ENCODE measurements around the gene PTPRR. TPM values are rescaled to one million over a fixed set of nuclear protein-coding genes. Genes with fewer than 3 reads are reported as not detected.
"Not testable (repeated sequence)": the region's sequence is repeated elsewhere in the genome, so short reads cannot be mapped to it uniquely, and the experiment has no call there.

Gene PTPRR
- total RNA-seq, 1 experiment from 2014 or later = 41.5 TPM

- no peak for DNase-seq (ENCODE audit: low spot score)
Measured at GRCh38 chr12:70747445-70748260, 172.9 kb downstream of the PTPRR start.

GRCh38 chr12:70745048-70745447, 175.5 kb downstream of the PTPRR start:
- DNase-seq (ENCODE audit: low spot score) = no peak

- peak; percentile 41 for DNase-seq (ENCODE audit: low spot score)
Measured at GRCh38 chr12:70744178-70744577, 176.4 kb downstream of the PTPRR start.

GRCh38 chr12:70741256-70741655, 179.3 kb downstream of the PTPRR start:
- DNase-seq (ENCODE audit: low spot score) = no peak

- DNase-seq (ENCODE audit: low spot score) = no peak
Measured at GRCh38 chr12:70739756-70740155, 180.8 kb downstream of the PTPRR start.

- DNase-seq (ENCODE audit: low spot score) = no peak
Measured at GRCh38 chr12:70736351-70737133, 184.0 kb downstream of the PTPRR start.

- DNase-seq (ENCODE audit: low spot score) = not testable (repeated sequence)
Measured at GRCh38 chr12:70735197-70735596, 185.3 kb downstream of the PTPRR start.

GRCh38 chr12:70733385-70733784, 187.2 kb downstream of the PTPRR start:
- DNase-seq (ENCODE audit: low spot score) = peak; percentile 70

GRCh38 chr12:70732287-70732686, 188.3 kb downstream of the PTPRR start:
- no peak for DNase-seq (ENCODE audit: low spot score)

GRCh38 chr12:70730675-70731180, 189.8 kb downstream of the PTPRR start:
- no peak for DNase-seq (ENCODE audit: low spot score)

GRCh38 chr12:70724444-70724843, 196.1 kb downstream of the PTPRR start:
- peak; percentile 10 for DNase-seq (ENCODE audit: low spot score)

- DNase-seq (ENCODE audit: low spot score) = peak; percentile 51
Measured at GRCh38 chr12:70722584-70723343, 197.8 kb downstream of the PTPRR start.

- DNase-seq (ENCODE audit: low spot score) = no peak
Measured at GRCh38 chr12:70721656-70722357, 198.7 kb downstream of the PTPRR start.

- no peak for DNase-seq (ENCODE audit: low spot score)
Measured at GRCh38 chr12:70721216-70721615, 199.3 kb downstream of the PTPRR start.

- peak; percentile 56 for DNase-seq (ENCODE audit: low spot score)
Measured at GRCh38 chr12:70719672-70720420, 200.7 kb downstream of the PTPRR start.

- DNase-seq (ENCODE audit: low spot score) = no peak
Measured at GRCh38 chr12:70719071-70719470, 201.5 kb downstream of the PTPRR start.

GRCh38 chr12:70711831-70712230, 208.7 kb downstream of the PTPRR start:
- no peak for DNase-seq (ENCODE audit: low spot score)

GRCh38 chr12:70709022-70709421, 211.5 kb downstream of the PTPRR start:
- no peak for DNase-seq (ENCODE audit: low spot score)

GRCh38 chr12:70706611-70707010, 213.9 kb downstream of the PTPRR start:
- no peak for DNase-seq (ENCODE audit: low spot score)

GRCh38 chr12:70698345-70698744, 222.2 kb downstream of the PTPRR start:
- no peak for DNase-seq (ENCODE audit: low spot score)

All from A172 (cell line).